ENCODE data around the gene HHIP.
"Not testable (repeated sequence)": the region's sequence is repeated elsewhere in the genome, so short reads cannot be mapped to it uniquely, and the experiment has no call there.

The HHIP gene

GRCh38 chr4:144768809-144769208 lies 122.9 kb downstream of the HHIP start:
- not testable (repeated sequence) for DNase-seq

- no peak for DNase-seq
Observed at GRCh38 chr4:144778364-144778763, 132.4 kb downstream of the HHIP start.

GRCh38 chr4:144782345-144782744 lies 136.4 kb downstream of the HHIP start:
- DNase-seq, result no peak

GRCh38 chr4:144785961-144786360 lies 140.0 kb downstream of the HHIP start:
- DNase-seq, result no peak

- DNase-seq, result no peak
Observed at GRCh38 chr4:144787365-144788258, 141.7 kb downstream of the HHIP start.

GRCh38 chr4:144788469-144788868 lies 142.5 kb downstream of the HHIP start:
- DNase-seq, result no peak

- not testable (repeated sequence) for DNase-seq
Observed at GRCh38 chr4:144791933-144792332, 146.0 kb downstream of the HHIP start.
